KMS-11 (cell line): Measurements from ENCODE around the gene RRAS2.

Source experiments
- H2AFZ ChIP-seq: fragments of 200-600 bp; sonication (generic); 2 replicates; pipeline ENCODE4 v1.6.1; 2016; ENCODE audit warnings: antibody characterized with exemption, mixed run types, low read depth
- H3K27ac ChIP-seq: fragments of 200-600 bp; sonication (generic); 2 replicates; pipeline ENCODE4 v1.6.1; 2016; ENCODE audit warnings: mild to moderate bottlenecking, mixed run types
- H3K27me3 ChIP-seq: fragments of 200-600 bp; sonication (generic); 2 replicates; pipeline ENCODE4 v1.6.1; 2017; ENCODE audit warnings: mild to moderate bottlenecking, low read depth, mixed run types, moderate library complexity; ENCODE audit not compliant: insufficient read depth
- H3K36me3 ChIP-seq: fragments of 200-600 bp; sonication (generic); 2 replicates; pipeline ENCODE4 v1.6.1; 2017; ENCODE audit warnings: mild to moderate bottlenecking, mixed run types; ENCODE audit not compliant: insufficient read depth
- H3K4me1 ChIP-seq: fragments of 200-600 bp; sonication (generic); 2 replicates; pipeline ENCODE4 v1.6.1; 2016; ENCODE audit warnings: mild to moderate bottlenecking, low read depth, mixed run types; ENCODE audit not compliant: poor library complexity, severe bottlenecking
- H3K4me2 ChIP-seq: fragments of 200-600 bp; sonication (generic); 2 replicates; pipeline ENCODE4 v1.7.0; 2016; ENCODE audit warnings: mild to moderate bottlenecking, mixed run types
- H3K4me3 ChIP-seq: fragments of 200-600 bp; sonication (generic); IDR thresholded peaks from 2 replicates; pipeline ENCODE4 v1.6.1; 2017; ENCODE audit warnings: low read depth, low read length, mixed read lengths; ENCODE audit not compliant: insufficient read depth
- H3K79me2 ChIP-seq: fragments of 200-600 bp; sonication (generic); 2 replicates; pipeline ENCODE4 v1.6.1; 2016; ENCODE audit warnings: low read depth, mixed run types; ENCODE audit not compliant: insufficient read depth
- H3K9ac ChIP-seq: fragments of 200-600 bp; sonication (generic); 2 replicates; pipeline ENCODE4 v1.6.1; 2016; ENCODE audit warnings: mild to moderate bottlenecking, mixed run types
- H4K20me1 ChIP-seq: fragments of 200-600 bp; sonication (generic); 2 replicates; pipeline ENCODE4 v1.6.1; 2016; ENCODE audit warnings: mild to moderate bottlenecking, mixed run types; ENCODE audit not compliant: insufficient read depth
- CTCF ChIP-seq: fragments of 200-600 bp; sonication (generic); conservative IDR thresholded peaks from 2 replicates; pipeline ENCODE4 v1.6.1; 2017; ENCODE audit warnings: low read depth, mild to moderate bottlenecking, antibody characterized with exemption, low read length, moderate library complexity, mixed read lengths

RRAS2 gene

GRCh38 chr11:14331476-14332136 is 27.4 kb downstream of the RRAS2 start:
- H3K4me2 ChIP-seq: no peak overlapping the region
- H3K27me3 ChIP-seq: no peaks in the 10 kb centered on the region
- H4K20me1 ChIP-seq: no peaks in the 10 kb centered on the region
- no peak for TF ChIP-seq CTCF
- H3K4me3 ChIP-seq: no peak overlapping the region
- H3K4me1 ChIP-seq: no peaks in the 10 kb centered on the region
- H2AFZ ChIP-seq: no peak overlapping the region
- H3K79me2 ChIP-seq: no peaks in the 10 kb centered on the region; the same call in 1 of the 2 replicates
- H3K36me3 ChIP-seq: no peaks in the 10 kb centered on the region
- no peak overlapping the region for H3K9ac ChIP-seq
- no peak overlapping the region for H3K27ac ChIP-seq

GRCh38 chr11:14330881-14331280 is 28.1 kb downstream of the RRAS2 start:
- no peaks in the 10 kb centered on the region for H3K27me3 ChIP-seq
- H3K4me3 ChIP-seq: no peak overlapping the region
- no peak overlapping the region for H2AFZ ChIP-seq
- no peaks in the 10 kb centered on the region for H3K4me1 ChIP-seq
- no peak overlapping the region for H3K27ac ChIP-seq
- no peaks in the 10 kb centered on the region for H4K20me1 ChIP-seq
- no peaks in the 10 kb centered on the region for H3K36me3 ChIP-seq
- no peak overlapping the region for H3K9ac ChIP-seq
- H3K79me2 ChIP-seq: no peaks in the 10 kb centered on the region; the same call in 1 of the 2 replicates
- no peak for TF ChIP-seq CTCF
- no peak overlapping the region for H3K4me2 ChIP-seq

- H3K27me3 ChIP-seq: no peaks in the 10 kb centered on the region
- H3K9ac ChIP-seq: no peak overlapping the region
- H4K20me1 ChIP-seq: no peaks in the 10 kb centered on the region
- no peak overlapping the region for H3K4me3 ChIP-seq
- TF ChIP-seq CTCF: no peak
- no peak overlapping the region for H3K27ac ChIP-seq
- no peaks in the 10 kb centered on the region for H3K4me1 ChIP-seq
- H3K36me3 ChIP-seq: no peaks in the 10 kb centered on the region
- no peaks in the 10 kb centered on the region; the same call in 1 of the 2 replicates for H3K79me2 ChIP-seq
- H3K4me2 ChIP-seq: no peak overlapping the region
- no peak overlapping the region for H2AFZ ChIP-seq
These were observed 29.3 kb downstream of the RRAS2 start for GRCh38 chr11:14329702-14330101.

- H3K4me3 ChIP-seq: no peak overlapping the region
- H3K79me2 ChIP-seq: no peaks in the 10 kb centered on the region; the same call in 1 of the 2 replicates
- H3K36me3 ChIP-seq: no peaks in the 10 kb centered on the region
- H3K27me3 ChIP-seq: no peaks in the 10 kb centered on the region
- H3K4me2 ChIP-seq: no peak overlapping the region
- no peak overlapping the region for H3K9ac ChIP-seq
- no peak overlapping the region for H3K27ac ChIP-seq
- H2AFZ ChIP-seq: no peak overlapping the region
- TF ChIP-seq CTCF: no peak
- H4K20me1 ChIP-seq: no peaks in the 10 kb centered on the region
- H3K4me1 ChIP-seq: no peaks in the 10 kb centered on the region
These were observed 31.9 kb downstream of the RRAS2 start for GRCh38 chr11:14327116-14327515.
